ENCODE data around the gene GYG2. TPM values are rescaled to one million over a fixed set of nuclear protein-coding genes. Genes with fewer than 3 reads are reported as not detected.

GYG2 gene
- total RNA-seq, 1 donor from 2014 or later: 117 TPM

DNA sequence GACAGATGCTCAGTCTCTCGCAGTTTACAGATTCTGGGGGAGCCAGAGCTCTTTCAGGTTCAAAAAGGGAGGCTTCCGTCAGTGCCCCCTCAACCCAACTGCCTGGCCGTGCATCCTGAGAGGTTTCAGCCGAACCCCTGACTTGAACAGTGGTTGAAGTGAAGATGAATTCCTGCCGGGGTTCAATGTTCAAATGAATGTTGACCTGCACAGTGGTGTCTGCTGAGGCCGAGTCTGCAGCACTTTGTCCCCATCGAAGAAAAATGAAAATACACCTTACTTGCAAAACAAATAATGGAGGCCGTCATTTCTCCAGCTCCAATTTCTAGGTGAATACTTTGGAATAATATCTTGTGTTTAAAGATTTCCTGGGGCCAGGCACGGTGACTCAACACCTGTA, 33.7 kb downstream of the GYG2 start:
- peaks cover 54% of the 10 kb centered on the region for H3K36me3 Mint-ChIP-seq (ENCODE audit: insufficient read depth)
- TF ChIP-seq, protein P1, sequence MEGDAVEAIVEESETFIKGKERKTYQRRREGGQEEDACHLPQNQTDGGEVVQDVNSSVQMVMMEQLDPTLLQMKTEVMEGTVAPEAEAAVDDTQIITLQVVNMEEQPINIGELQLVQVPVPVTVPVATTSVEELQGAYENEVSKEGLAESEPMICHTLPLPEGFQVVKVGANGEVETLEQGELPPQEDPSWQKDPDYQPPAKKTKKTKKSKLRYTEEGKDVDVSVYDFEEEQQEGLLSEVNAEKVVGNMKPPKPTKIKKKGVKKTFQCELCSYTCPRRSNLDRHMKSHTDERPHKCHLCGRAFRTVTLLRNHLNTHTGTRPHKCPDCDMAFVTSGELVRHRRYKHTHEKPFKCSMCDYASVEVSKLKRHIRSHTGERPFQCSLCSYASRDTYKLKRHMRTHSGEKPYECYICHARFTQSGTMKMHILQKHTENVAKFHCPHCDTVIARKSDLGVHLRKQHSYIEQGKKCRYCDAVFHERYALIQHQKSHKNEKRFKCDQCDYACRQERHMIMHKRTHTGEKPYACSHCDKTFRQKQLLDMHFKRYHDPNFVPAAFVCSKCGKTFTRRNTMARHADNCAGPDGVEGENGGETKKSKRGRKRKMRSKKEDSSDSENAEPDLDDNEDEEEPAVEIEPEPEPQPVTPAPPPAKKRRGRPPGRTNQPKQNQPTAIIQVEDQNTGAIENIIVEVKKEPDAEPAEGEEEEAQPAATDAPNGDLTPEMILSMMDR (IDR thresholded peaks at IDR 0.05; ENCODE audit: unreplicated experiment): no peak
- H3K9me3 Mint-ChIP-seq (ENCODE audit: low read depth): no peaks in the 10 kb centered on the region
- H3K4me1 Mint-ChIP-seq (ENCODE audit: low read depth): peaks cover 2% of the 10 kb centered on the region
- no peak for DNase-seq (ENCODE audit: low spot score, unreplicated experiment)
- no peak overlapping the region for H3K27ac Mint-ChIP-seq
- H3K4me3 Mint-ChIP-seq (ENCODE audit: low read depth): no peak overlapping the region
- H3K27me3 Mint-ChIP-seq: no peaks in the 10 kb centered on the region

GRCh38 chrX:2863646-2864045, 34.9 kb downstream of the GYG2 start:
- Mint-ChIP-seq H3K36me3 (ENCODE audit: insufficient read depth) (peaks cover 48% of the 10 kb centered on the region), H3K27ac (no peak overlapping the region), H3K27me3 (no peaks in the 10 kb centered on the region), H3K4me3 (ENCODE audit: low read depth) (no peak overlapping the region), H3K4me1 (ENCODE audit: low read depth) (peaks cover 2% of the 10 kb centered on the region), H3K9me3 (ENCODE audit: low read depth) (no peaks in the 10 kb centered on the region)
- DNase-seq (ENCODE audit: low spot score, unreplicated experiment): no peak
- TF ChIP-seq, protein P1 (IDR thresholded peaks at IDR 0.05; ENCODE audit: unreplicated experiment): no peak

DNA sequence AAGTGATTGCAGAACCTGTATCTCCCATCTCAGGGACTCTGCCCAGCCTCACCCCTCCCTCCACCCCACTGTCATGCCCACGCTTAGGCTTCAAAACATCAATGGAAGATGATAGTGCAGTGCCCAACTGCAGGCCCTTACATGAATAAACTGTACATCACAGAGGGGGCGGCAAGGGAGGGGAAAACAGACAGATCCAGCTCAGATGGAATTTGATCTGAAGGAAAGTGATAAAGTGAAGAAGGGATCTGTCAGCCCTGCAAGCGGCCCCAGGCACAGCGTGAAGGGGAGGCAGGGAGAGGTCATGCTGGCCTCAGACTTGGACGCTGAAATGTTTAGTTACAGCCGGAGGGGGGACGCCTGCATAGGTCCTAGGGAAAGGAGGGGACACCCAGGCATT, 38.5 kb downstream of the GYG2 start:
- Mint-ChIP-seq H3K36me3 (ENCODE audit: insufficient read depth) (peaks cover 60% of the 10 kb centered on the region), H3K4me3 (ENCODE audit: low read depth) (no peak overlapping the region), H3K4me1 (ENCODE audit: low read depth) (peaks cover 2% of the 10 kb centered on the region), H3K27ac (no peak overlapping the region), H3K27me3 (no peaks in the 10 kb centered on the region), H3K9me3 (ENCODE audit: low read depth) (peaks cover 3% of the 10 kb centered on the region)
- TF ChIP-seq, protein P1 (IDR thresholded peaks at IDR 0.05; ENCODE audit: unreplicated experiment): no peak
- DNase-seq (ENCODE audit: low spot score, unreplicated experiment): no peak

- no peak for DNase-seq (ENCODE audit: low spot score, unreplicated experiment)
- Mint-ChIP-seq H3K36me3 (ENCODE audit: insufficient read depth) (peaks cover 69% of the 10 kb centered on the region), H3K4me3 (ENCODE audit: low read depth) (no peak overlapping the region), H3K27ac (no peak overlapping the region), H3K9me3 (ENCODE audit: low read depth) (peaks cover 11% of the 10 kb centered on the region), H3K27me3 (no peaks in the 10 kb centered on the region), H3K4me1 (ENCODE audit: low read depth) (no peaks in the 10 kb centered on the region)
- TF ChIP-seq, protein P1 (IDR thresholded peaks at IDR 0.05; ENCODE audit: unreplicated experiment): no peak
Measured at GRCh38 chrX:2870650-2871049, 41.9 kb downstream of the GYG2 start.

- Mint-ChIP-seq H3K27ac (no peak overlapping the region), H3K4me1 (ENCODE audit: low read depth) (no peaks in the 10 kb centered on the region), H3K36me3 (ENCODE audit: insufficient read depth) (peaks cover 70% of the 10 kb centered on the region)
Measured at GRCh38 chrX:2871831-2872230, 43.1 kb downstream of the GYG2 start.

More at GRCh38 chrX:2871831-2872230, 43.1 kb downstream of the GYG2 start:
- no peak for DNase-seq (ENCODE audit: low spot score, unreplicated experiment)
- TF ChIP-seq, protein P1 (IDR thresholded peaks at IDR 0.05; ENCODE audit: unreplicated experiment): no peak
- Mint-ChIP-seq H3K4me3 (ENCODE audit: low read depth) (no peak overlapping the region), H3K27me3 (no peaks in the 10 kb centered on the region), H3K9me3 (ENCODE audit: low read depth) (peaks cover 11% of the 10 kb centered on the region)
